ENCODE data around the gene RETREG2. TPM values are rescaled to one million over a fixed set of nuclear protein-coding genes. Genes with fewer than 3 reads are reported as not detected.
"Not testable (repeated sequence)": the region's sequence is repeated elsewhere in the genome, so short reads cannot be mapped to it uniquely, and the experiment has no call there.

RETREG2 gene
- total RNA-seq, 2 donors from 2014 or later: 78.4 to 81.4 TPM

DNA sequence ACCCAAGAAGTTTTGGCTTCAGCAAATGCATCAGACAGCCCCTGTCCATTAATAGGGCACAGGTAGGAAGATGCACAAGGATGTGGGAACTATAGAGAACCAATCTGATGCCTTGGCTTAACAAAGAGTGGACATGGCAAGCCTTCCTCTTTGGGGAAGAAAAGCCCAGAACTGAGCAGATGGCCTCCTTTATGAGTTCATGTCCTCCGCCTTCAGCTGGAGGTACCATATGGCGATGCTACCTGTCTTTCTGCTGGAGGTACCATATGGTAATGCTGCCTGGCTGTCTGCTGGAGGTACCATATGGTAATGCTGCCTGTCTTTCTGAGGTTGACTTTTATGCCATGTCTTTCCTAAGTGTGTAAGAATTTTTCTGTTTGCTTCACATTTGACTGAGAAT is 6.0 kb downstream of the RETREG2 start:
- Mint-ChIP-seq H3K27me3 (no peaks in the 10 kb centered on the region), H3K36me3 (ENCODE audit: low read depth) (peaks cover 2% of the 10 kb centered on the region), H3K27ac (peak overlapping the region; percentile 9), H3K4me3 (no peak overlapping the region), H3K4me1 (peaks cover 32% of the 10 kb centered on the region)
- H3K9me3 ChIP-seq (ENCODE audit: control insufficient read depth, low read length, poor library complexity, severe bottlenecking): no peaks in the 10 kb centered on the region
- DNase-seq (no peak), ATAC-seq (no peak)

DNA sequence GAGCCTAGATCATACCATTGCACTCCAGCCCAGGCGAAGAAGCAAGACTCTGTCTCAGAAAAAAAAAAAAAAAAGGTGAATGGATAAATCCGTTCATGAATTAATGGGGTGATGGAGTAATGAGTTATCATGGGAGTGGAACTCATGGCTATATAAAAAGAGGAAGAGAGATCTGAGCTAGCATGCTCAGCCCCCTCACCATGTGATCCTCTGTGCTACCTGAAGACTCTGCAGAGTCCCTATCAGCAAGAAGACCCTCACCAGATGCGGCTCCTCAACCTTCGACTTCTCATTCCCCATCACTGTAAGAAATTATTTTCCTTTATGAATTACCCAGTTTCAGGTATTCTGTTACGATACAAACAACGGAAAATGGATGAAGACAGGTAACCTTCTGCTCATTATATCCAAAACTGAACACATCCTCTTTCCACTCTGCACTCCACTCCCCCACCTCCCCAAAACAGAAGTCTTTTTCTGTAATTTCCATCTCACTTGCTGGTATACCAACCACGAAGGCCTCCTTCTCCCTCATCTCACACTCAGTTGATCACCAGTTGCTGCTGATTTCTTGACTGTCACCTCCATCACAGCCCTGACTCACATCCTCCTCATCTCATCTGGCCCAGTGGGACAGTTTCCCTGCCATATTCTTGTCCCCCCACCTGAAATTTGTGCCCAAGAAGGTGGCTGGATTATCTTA is 8.8 kb downstream of the RETREG2 start:
- peaks cover 15% of the 10 kb centered on the region for H3K4me1 Mint-ChIP-seq
- peaks cover 2% of the 10 kb centered on the region for H3K36me3 Mint-ChIP-seq (ENCODE audit: low read depth)
- ATAC-seq (no peak), DNase-seq (no peak)
- H3K27me3 Mint-ChIP-seq: no peaks in the 10 kb centered on the region
- peak overlapping the region; percentile 37 for H3K27ac Mint-ChIP-seq
- H3K9me3 ChIP-seq (ENCODE audit: control insufficient read depth, low read length, poor library complexity, severe bottlenecking): no peaks in the 10 kb centered on the region
- no peak overlapping the region for H3K4me3 Mint-ChIP-seq

DNA sequence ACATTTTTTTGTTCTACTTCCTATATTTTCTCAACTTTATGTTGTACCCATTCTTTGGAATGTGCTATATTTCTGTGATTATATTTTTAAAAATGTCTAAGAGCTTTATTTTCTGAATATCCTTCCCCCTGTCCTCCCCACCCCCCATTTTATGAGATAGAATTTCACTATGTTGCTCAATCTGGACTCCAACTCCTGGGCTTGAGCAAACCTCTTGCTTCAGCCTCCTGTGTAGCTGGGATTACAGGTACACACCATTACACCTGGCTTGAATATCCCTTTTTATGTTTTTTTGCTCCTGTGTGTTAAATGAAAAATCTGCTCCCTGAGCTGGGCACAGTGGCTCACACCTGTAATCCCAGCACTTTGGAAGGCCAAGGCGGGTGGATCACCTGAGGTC is 19.3 kb downstream of the RETREG2 start:
- no peak overlapping the region for H3K4me3 Mint-ChIP-seq
- peaks cover 3% of the 10 kb centered on the region for H3K36me3 Mint-ChIP-seq (ENCODE audit: low read depth)
- no peaks in the 10 kb centered on the region for H3K9me3 ChIP-seq (ENCODE audit: control insufficient read depth, low read length, poor library complexity, severe bottlenecking)
- DNase-seq (no peak), ATAC-seq (no peak)
- H3K27ac Mint-ChIP-seq: no peak overlapping the region
- H3K27me3 Mint-ChIP-seq: peaks cover 21% of the 10 kb centered on the region
- peaks cover 6% of the 10 kb centered on the region for H3K4me1 Mint-ChIP-seq

DNA sequence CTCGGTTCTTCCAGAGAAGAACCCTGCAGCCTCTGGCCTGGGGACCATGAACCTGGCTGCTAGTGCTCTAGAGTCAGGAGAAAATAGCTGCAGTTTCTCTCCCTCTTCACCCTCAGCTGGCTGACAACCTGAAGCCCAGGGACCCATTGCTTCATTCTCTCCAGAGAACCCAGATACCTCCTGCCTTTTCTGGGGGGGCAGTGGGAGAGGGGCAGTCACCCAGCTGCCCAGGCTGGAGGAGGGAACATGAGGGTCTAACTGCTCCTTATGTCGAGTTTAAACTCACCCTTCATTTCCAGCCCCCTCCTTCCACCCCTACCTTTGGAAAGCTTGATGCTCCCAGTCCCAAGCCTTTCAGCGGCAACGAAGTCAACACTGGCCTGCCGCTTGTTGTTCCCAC is 20.9 kb downstream of the RETREG2 start:
- Mint-ChIP-seq H3K27ac (no peak overlapping the region), H3K4me1 (peaks cover 6% of the 10 kb centered on the region), H3K36me3 (ENCODE audit: low read depth) (peaks cover 3% of the 10 kb centered on the region), H3K4me3 (no peak overlapping the region), H3K27me3 (peaks cover 21% of the 10 kb centered on the region)
- H3K9me3 ChIP-seq (ENCODE audit: control insufficient read depth, low read length, poor library complexity, severe bottlenecking): no peaks in the 10 kb centered on the region
- ATAC-seq (no peak), DNase-seq (no peak)

DNA sequence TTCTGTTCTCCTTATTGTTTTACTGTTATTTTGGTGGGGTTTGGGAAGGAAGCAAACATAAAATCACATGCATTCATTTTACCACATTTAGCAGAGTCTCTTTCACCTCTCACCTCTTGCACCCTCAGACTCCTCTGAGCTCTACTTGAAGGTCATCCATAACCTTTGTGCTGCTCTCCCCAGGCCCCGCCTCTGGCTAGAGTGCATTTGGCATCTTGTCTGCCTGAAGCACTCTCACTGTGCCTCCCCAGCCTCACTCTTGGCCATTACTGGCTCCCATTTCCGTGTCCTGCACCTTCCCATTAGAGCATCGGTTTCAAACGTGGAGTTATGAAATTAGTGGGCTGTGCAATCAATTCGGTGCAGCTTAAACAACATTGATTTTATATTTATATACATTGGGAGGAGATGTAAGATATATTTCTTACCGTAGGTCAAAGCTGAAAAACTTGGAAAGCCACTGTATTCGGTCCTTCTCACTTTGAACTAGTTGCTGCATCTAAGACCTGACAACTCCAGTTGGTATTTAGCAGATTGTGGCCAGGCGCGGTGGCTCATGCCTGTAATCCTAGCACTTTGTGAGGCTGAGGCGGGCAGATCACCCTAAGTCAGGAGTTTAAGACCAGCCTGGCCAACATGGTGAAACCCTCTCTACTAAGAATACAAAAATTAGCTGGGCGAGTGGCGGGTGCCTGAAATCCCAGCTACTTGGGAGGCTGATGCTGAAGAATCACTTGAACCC is 21.6 kb downstream of the RETREG2 start:
- no peak overlapping the region for H3K4me3 Mint-ChIP-seq
- no peak for ATAC-seq
- H3K4me1 Mint-ChIP-seq: peaks cover 6% of the 10 kb centered on the region
- no peak for DNase-seq
- H3K27me3 Mint-ChIP-seq: peaks cover 21% of the 10 kb centered on the region
- peaks cover 3% of the 10 kb centered on the region for H3K36me3 Mint-ChIP-seq (ENCODE audit: low read depth)
- no peaks in the 10 kb centered on the region for H3K9me3 ChIP-seq (ENCODE audit: control insufficient read depth, low read length, poor library complexity, severe bottlenecking)
- H3K27ac Mint-ChIP-seq: no peak overlapping the region

DNA sequence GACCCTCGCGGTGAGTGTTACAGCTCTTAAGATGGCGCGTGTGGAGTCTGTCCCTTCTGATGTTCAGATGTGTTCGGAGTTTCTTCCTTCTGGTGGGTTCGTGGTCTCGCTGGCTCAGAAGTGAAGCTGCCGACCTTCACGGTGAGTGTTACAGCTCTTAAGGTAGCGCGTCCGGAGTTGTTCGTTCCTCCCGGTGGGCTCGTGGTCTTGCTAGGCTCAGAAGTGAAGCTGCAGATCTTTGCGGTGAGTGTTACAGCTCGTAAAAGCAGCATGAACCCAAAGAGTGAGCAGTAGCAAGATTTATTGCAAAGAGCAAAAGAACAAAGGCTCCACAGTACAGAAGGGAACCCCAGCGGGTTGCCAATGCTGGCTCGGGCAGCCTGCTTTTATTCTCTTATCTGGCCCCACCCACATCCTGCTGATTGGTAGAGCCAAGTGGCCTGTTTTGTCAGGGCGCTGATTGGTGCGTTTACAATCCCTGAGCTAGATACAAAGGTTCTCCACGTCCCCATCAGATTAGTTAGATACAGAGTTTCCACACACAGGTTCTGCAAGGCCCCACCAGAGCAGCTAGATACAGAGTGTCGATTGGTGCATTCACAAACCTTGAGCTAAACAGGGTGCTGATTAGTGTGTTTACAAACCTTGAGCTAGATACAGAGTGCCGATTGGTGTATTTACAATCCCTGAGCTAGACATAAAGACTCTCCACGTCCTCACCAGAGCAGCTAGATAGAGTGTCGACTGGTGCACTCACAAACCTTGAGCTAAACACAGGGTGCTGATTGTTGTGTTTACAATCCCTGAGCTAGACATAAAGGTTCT is 22.6 kb downstream of the RETREG2 start:
- H3K4me3 Mint-ChIP-seq: peak overlapping the region; percentile 65
- DNase-seq; H3K4me1 Mint-ChIP-seq; ATAC-seq; H3K27ac Mint-ChIP-seq; H3K9me3 ChIP-seq (ENCODE audit: control insufficient read depth, low read length, poor library complexity, severe bottlenecking); H3K36me3 Mint-ChIP-seq (ENCODE audit: low read depth): not testable (repeated sequence)
- peaks cover 21% of the 10 kb centered on the region for H3K27me3 Mint-ChIP-seq

DNA sequence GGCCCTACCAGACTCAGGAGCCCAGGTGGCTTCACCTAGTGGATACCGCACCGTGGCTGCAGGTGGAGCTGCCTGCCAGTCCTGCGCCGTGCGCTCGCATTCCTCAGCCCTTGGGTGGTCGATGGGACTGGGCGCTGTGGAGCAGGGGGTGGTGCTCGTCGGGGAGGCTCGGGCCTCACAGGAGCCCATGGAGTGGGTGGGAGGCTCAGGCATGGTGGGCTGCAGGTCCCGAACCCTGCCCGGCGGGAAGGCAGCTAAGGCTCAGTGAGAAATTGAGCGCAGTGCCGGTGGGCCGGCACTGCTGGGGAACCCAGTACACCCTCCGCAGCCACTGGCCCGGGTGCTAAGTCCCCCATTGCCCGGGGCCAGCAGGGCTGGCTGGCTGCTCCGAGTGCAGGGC is 23.3 kb downstream of the RETREG2 start:
- DNase-seq; H3K4me1 Mint-ChIP-seq; ATAC-seq; H3K9me3 ChIP-seq (ENCODE audit: control insufficient read depth, low read length, poor library complexity, severe bottlenecking); H3K27ac Mint-ChIP-seq; H3K4me3 Mint-ChIP-seq; H3K36me3 Mint-ChIP-seq (ENCODE audit: low read depth): not testable (repeated sequence)
- peaks cover 21% of the 10 kb centered on the region for H3K27me3 Mint-ChIP-seq

DNA sequence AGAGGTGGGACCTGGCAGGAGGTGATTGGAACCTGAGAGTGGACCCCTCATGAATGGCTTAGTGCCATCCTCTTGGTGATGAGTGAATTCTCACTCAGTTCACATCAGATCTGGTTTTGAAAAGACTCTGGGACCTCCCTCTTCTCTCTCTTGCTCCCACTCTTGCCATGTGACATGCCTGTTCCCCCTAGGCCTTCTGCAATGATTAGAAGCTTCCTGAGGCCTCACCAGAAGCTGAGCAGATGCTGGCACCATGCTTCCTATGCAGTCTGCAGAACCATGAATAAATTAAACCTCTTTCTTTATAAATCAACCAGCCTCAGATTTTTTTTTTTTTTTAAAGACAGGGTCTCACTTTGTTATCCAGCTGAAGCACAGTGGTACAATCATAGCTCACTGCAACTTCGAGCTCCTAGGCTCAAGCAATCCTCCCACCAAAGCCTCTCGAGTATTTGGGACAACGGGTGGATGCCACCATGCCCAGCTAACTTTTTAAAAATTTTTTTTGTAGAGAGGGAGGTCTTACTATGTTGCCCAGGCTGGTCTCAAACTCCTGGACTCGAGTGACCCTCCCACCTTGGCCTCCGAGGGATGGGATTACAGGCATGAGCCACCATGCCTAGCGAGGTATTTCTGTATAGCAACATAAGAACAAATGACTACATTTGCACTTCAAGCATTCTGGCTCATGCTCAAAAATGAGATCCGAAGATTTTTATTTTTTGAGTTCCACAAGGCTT is 26.5 kb downstream of the RETREG2 start:
- DNase-seq (no peak), ATAC-seq (no peak)
- Mint-ChIP-seq H3K27ac (no peak overlapping the region), H3K36me3 (ENCODE audit: low read depth) (no peaks in the 10 kb centered on the region), H3K27me3 (peaks cover 10% of the 10 kb centered on the region), H3K4me1 (peaks cover 18% of the 10 kb centered on the region), H3K4me3 (no peak overlapping the region)
- H3K9me3 ChIP-seq (ENCODE audit: control insufficient read depth, low read length, poor library complexity, severe bottlenecking): no peaks in the 10 kb centered on the region

DNA sequence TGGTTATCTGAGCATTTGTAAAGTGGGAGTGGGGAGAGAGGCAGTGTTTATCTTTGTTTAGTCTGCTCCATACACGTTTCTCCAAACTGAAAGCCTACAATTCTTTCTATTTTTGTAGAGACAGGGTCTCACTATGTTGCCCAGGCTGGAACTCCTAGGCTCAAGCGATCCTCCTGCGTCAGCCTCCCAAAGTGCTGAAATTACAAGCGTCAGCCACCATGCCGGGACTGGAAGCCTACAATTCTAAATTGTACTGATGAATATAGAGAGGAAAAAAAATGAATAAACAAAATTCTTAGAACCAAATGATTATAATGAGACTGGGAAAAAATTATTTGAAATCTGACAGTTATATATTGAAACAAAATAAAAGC is 27.1 kb downstream of the RETREG2 start:
- DNase-seq (no peak), ATAC-seq (no peak)
- Mint-ChIP-seq H3K4me3 (no peak overlapping the region), H3K27me3 (peaks cover 8% of the 10 kb centered on the region), H3K4me1 (peaks cover 18% of the 10 kb centered on the region), H3K36me3 (ENCODE audit: low read depth) (no peaks in the 10 kb centered on the region), H3K27ac (no peak overlapping the region)
- no peaks in the 10 kb centered on the region for H3K9me3 ChIP-seq (ENCODE audit: control insufficient read depth, low read length, poor library complexity, severe bottlenecking)

DNA sequence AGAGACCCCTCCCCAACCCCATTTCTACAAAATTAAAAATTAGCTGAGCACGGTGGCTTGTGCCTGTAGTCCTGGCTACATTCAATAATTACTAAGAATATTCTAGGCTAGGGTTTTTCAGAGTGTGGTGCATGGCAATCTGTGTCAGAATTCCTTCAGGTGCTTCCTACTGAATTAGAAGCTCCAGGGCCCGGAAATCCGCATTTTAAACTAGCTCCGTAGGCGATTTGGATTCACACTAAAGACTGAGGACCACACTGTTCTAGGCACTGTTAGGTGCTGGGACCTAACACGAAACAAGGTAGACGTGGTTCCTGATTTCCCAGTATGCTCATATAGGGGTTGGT is 27.9 kb downstream of the RETREG2 start:
- ATAC-seq (no peak), DNase-seq (no peak)
- Mint-ChIP-seq H3K36me3 (ENCODE audit: low read depth) (no peaks in the 10 kb centered on the region), H3K4me3 (peak overlapping the region; percentile 91), H3K27me3 (peaks cover 1% of the 10 kb centered on the region), H3K27ac (peak overlapping the region; percentile 91), H3K4me1 (peaks cover 16% of the 10 kb centered on the region)
- no peaks in the 10 kb centered on the region for H3K9me3 ChIP-seq (ENCODE audit: control insufficient read depth, low read length, poor library complexity, severe bottlenecking)

DNA sequence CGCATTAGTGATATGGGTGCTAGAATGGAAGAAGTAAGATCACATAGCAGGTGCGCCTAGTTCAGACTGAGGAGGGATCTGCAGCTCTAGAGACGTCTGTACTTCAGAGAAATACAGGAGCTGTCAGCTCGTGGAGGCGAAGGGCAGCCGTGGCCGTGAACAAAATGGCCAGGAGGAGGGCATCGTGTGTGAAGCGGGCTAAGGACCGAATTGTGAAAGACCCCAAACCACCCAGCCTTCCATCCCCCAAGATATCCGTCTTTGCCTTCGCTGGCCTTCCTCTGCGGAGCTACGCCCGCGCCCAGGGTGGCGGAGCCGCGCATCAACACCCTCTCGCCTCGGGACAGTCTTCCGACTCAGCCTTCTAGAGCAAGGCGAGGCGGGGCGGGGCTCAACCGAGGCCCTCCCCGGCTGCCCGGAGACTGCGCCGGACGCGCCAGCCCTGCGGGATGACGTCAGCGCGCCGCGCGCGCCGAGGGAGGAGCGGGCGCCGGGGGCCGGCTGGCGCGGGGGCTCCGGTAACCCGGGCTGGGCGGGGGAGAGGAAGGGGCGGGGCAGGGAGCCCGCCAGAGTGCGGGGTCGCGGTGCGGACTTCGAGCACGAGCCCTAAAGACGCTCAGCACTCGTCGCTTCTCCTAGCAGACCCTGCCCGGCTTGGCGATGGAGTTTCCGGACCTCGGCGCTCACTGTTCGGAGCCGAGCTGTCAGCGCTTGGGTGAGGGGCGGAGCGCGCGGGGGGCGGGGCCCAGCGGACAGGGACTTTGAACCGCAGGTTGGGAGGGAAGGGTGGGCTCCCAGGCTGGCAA is 28.5 kb downstream of the RETREG2 start, which contains the start of gene ZFAND2B:
Gene ZFAND2B, plus strand, starts transcription at position 455 of the 806 bp plus-strand sequence. Its CDS starts 206 bp downstream, at position 661.
- Mint-ChIP-seq H3K27me3 (no peaks in the 10 kb centered on the region), H3K36me3 (ENCODE audit: low read depth) (no peaks in the 10 kb centered on the region), H3K4me1 (peaks cover 20% of the 10 kb centered on the region), H3K4me3 (peak within 1 kb of the TSS; percentile 91), H3K27ac (peak within 1 kb of the TSS; percentile 94)
- H3K9me3 ChIP-seq (ENCODE audit: control insufficient read depth, low read length, poor library complexity, severe bottlenecking): no peaks in the 10 kb centered on the region
- ATAC-seq (peak; percentile 95), DNase-seq (peak; percentile 95 to 98 (median 95))

DNA sequence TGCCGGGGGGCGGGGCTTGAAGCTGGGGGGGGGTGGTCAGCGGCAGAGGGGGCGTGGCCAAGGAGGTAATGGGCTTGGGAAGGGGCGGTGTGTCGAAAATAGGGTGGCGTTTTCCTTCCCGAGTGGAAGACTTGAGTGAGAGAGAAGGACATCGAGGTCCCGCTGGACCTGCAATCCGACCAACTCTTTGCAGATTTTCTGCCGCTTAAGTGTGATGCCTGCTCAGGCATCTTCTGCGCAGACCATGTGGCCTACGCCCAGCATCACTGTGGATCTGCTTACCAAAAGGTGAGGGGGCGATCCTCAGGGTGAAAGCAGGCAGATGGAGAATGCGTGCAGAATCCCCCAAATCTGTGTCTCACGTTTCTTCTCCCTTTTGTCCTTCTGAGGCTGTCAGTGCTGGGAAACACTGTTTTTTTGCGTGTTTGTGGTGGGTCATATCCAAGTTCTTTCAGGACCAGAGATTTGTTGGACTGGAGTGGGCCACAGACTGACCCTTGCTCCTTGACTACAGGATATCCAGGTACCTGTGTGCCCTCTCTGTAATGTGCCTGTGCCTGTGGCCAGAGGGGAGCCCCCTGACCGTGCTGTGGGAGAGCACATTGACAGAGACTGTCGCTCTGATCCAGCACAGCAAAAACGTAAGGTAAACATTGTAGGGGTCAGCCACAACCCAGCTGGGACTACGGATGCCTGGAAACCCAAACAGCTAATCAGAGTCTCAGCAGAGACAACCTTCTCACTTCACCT is 29.2 kb downstream of the RETREG2 start:
- peak overlapping the region; percentile 91 for H3K4me3 Mint-ChIP-seq
- DNase-seq (no peak), ATAC-seq (no peak)
- no peaks in the 10 kb centered on the region for H3K36me3 Mint-ChIP-seq (ENCODE audit: low read depth)
- no peaks in the 10 kb centered on the region for H3K9me3 ChIP-seq (ENCODE audit: control insufficient read depth, low read length, poor library complexity, severe bottlenecking)
- H3K27ac Mint-ChIP-seq: peak overlapping the region; percentile 94
- no peaks in the 10 kb centered on the region for H3K27me3 Mint-ChIP-seq
- H3K4me1 Mint-ChIP-seq: peaks cover 20% of the 10 kb centered on the region
